SK-N-SH (cell line): ENCODE data around the gene ASH1L. TPM values are rescaled to one million over a fixed set of nuclear protein-coding genes. Genes with fewer than 3 reads are reported as not detected.

ENCODE experiments used
- CTCF ChIA-PET: fragments of 300-600, 350-600 bp; formaldehyde crosslinking; extraction: SDS; loops from one replicate; lab custom pipeline; 2021; lab: Yijun Ruan, JAX
- POLR2A ChIA-PET: fragments of 350-600 bp; sonication (Branson Sonifier 250); formaldehyde crosslinking; extraction: SDS; loops from one replicate; lab custom pipeline; 2020; ENCODE audit warnings: antibody characterized with exemption, inconsistent platforms; lab: Yijun Ruan, JAX
- DNase-seq: peaks from one replicate; pipeline ENCODE4 v3.0.0; 2012
- H2AFZ ChIP-seq: fragments of 200-600 bp; sonication (generic); 2 replicates; pipeline ENCODE4 v1.8.1; 2016; ENCODE audit warnings: antibody characterized with exemption, mild to moderate bottlenecking, low read depth
- H3F3A ChIP-seq: fragments of 200-600 bp; sonication (generic); replicated peaks from 2 replicates; pipeline ENCODE3; 2016; ENCODE audit warnings: antibody characterized with exemption, mild to moderate bottlenecking; ENCODE audit not compliant: insufficient read depth
- H3K27ac ChIP-seq, 2 experiments: fragments of 200-500 bp in 1 of 2; fragments of 200-600 bp in 1 of 2; sonication (Bioruptor generic) in 1 of 2; sonication (generic), shearing (Covaris generic) in 1 of 2; 2 replicates each; pipeline versions ENCODE4 v1.5.1 to v1.6.1; 2014 to 2016; ENCODE audit warnings: low read depth in 2 of 2, inconsistent platforms in 1 of 2, low read length in 1 of 2, mild to moderate bottlenecking in 1 of 2, mixed read lengths in 1 of 2
- H3K27me3 ChIP-seq: fragments of 200-600 bp; sonication (generic), shearing (Covaris generic); 2 replicates; pipeline ENCODE4 v1.6.1; 2016; ENCODE audit warnings: mixed run types; ENCODE audit not compliant: insufficient read depth
- H3K36me3 ChIP-seq, 2 experiments: fragments of 200-500 bp in 1 of 2; fragments of 200-600 bp in 1 of 2; sonication (Bioruptor generic) in 1 of 2; sonication (generic) in 1 of 2; replicated peaks in 1 of 2; 2 replicates each; pipeline versions ENCODE3 to v1.5.1; 2014 to 2016; ENCODE audit warnings: low read length in 1 of 2, mild to moderate bottlenecking in 1 of 2; ENCODE audit not compliant: insufficient read depth in 2 of 2, control insufficient read depth in 1 of 2
- H3K4me1 ChIP-seq, 2 experiments: fragments of 200-500 bp in 1 of 2; fragments of 200-600 bp in 1 of 2; sonication (Bioruptor generic) in 1 of 2; sonication (generic), shearing (Covaris generic) in 1 of 2; 2 replicates each; pipeline versions ENCODE4 v1.5.1 to v1.6.1; 2014 to 2016; ENCODE audit warnings: low read depth in 1 of 2, low read length in 1 of 2, mixed run types in 1 of 2; ENCODE audit not compliant: insufficient read depth in 2 of 2, control insufficient read depth in 1 of 2
- H3K4me2 ChIP-seq: fragments of 200-600 bp; sonication (generic), shearing (Covaris generic); 2 replicates; pipeline ENCODE4 v1.6.1; 2017; ENCODE audit warnings: mixed run types
- H3K4me3 ChIP-seq, 2 experiments: fragments of 200-500 bp in 1 of 2; fragments of 200-600 bp in 1 of 2; sonication (Bioruptor generic) in 1 of 2; sonication (generic), shearing (Covaris generic) in 1 of 2; 2 replicates each; pipeline versions ENCODE4 v1.5.1 to v1.8.1; 2014 to 2016; ENCODE audit warnings: low read depth in 2 of 2, inconsistent platforms in 1 of 2, low read length in 1 of 2, mild to moderate bottlenecking in 1 of 2, mixed read lengths in 1 of 2, moderate library complexity in 1 of 2
- H3K79me2 ChIP-seq: fragments of 200-600 bp; sonication (generic); 2 replicates; pipeline ENCODE4 v1.8.1; 2017; ENCODE audit warnings: mild to moderate bottlenecking; ENCODE audit not compliant: insufficient read depth
- H3K9ac ChIP-seq: fragments of 200-600 bp; sonication (generic); 2 replicates; pipeline ENCODE4 v1.6.1; 2017; ENCODE audit warnings: mixed run types
- H3K9me2 ChIP-seq: fragments of 200-600 bp; sonication (generic); 2 replicates; pipeline ENCODE4 v1.6.1; 2017; ENCODE audit warnings: mixed run types
- H3K9me3 ChIP-seq: fragments of 200-600 bp; sonication (generic); 2 replicates; pipeline ENCODE4 v1.6.1; 2017; ENCODE audit warnings: mixed run types, mild to moderate bottlenecking, moderate library complexity
- H4K20me1 ChIP-seq: fragments of 200-600 bp; sonication (generic); 2 replicates; pipeline ENCODE4 v1.6.1; 2017; ENCODE audit warnings: mild to moderate bottlenecking, mixed run types; ENCODE audit not compliant: insufficient read depth
- CHD2 ChIP-seq: fragments of 150-350 bp; IDR thresholded peaks from 2 replicates; pipeline ENCODE4 v1.6.1; 2018; ENCODE audit warnings: low read length; ENCODE audit not compliant: partially characterized antibody
- CTCF ChIP-seq: fragments of 200-600 bp; sonication (generic); IDR thresholded peaks from 2 replicates; pipeline ENCODE4 v1.6.1; 2017; ENCODE audit warnings: antibody characterized with exemption, mild to moderate bottlenecking, moderate library complexity
- ELF1 ChIP-seq: IDR thresholded peaks from 2 replicates; pipeline ENCODE4 v1.4.0; 2012
- EZH2phosphoT487 ChIP-seq: fragments of 200-600 bp; sonication (generic); IDR thresholded peaks from 2 replicates; pipeline ENCODE4 v1.6.1; 2017; ENCODE audit warnings: low read depth, mixed run types, mild to moderate bottlenecking, antibody characterized with exemption, moderate library complexity, borderline replicate concordance
- FOSL2 ChIP-seq: IDR thresholded peaks from 2 replicates; pipeline ENCODE4 v1.4.0; 2012; ENCODE audit warnings: low read depth, mild to moderate bottlenecking, moderate library complexity, borderline replicate concordance
- GABPA ChIP-seq: IDR thresholded peaks from 2 replicates; pipeline ENCODE4 v1.4.0; 2012; ENCODE audit warnings: low read depth, mild to moderate bottlenecking
- GATA2 ChIP-seq: sonication (generic); formaldehyde crosslinking; IDR thresholded peaks from 2 replicates; pipeline ENCODE4 v1.5.0; 2020; ENCODE audit warnings: mild to moderate bottlenecking, missing genetic modification reagents
- MXI1 ChIP-seq: IDR thresholded peaks from 2 replicates; pipeline ENCODE4 v1.6.1; 2012; ENCODE audit warnings: mild to moderate bottlenecking, low read depth, low read length, improper control_type of control experiment
- NRF1 ChIP-seq: IDR thresholded peaks from 2 replicates; pipeline ENCODE4 v1.6.1; 2012; ENCODE audit warnings: low read depth, mild to moderate bottlenecking, low read length
- PBX3 ChIP-seq: IDR thresholded peaks from 2 replicates; pipeline ENCODE4; 2012
- RAD21 ChIP-seq: IDR thresholded peaks from 2 replicates; pipeline ENCODE4 v1.6.1; 2012; ENCODE audit warnings: mild to moderate bottlenecking, low read length
- RCOR1 ChIP-seq: fragments of 150-350 bp; IDR thresholded peaks from 2 replicates; pipeline ENCODE4 v1.6.1; 2017; ENCODE audit warnings: antibody characterized with exemption, low read length
- RXRA ChIP-seq: IDR thresholded peaks from 2 replicates; pipeline ENCODE4 v1.4.0; 2012; ENCODE audit warnings: low read depth, mild to moderate bottlenecking, borderline replicate concordance
- SMC3 ChIP-seq: IDR thresholded peaks from 2 replicates; pipeline ENCODE4 v1.6.1; 2012; ENCODE audit warnings: low read depth, low read length, improper control_type of control experiment
- TAF1 ChIP-seq: IDR thresholded peaks from 2 replicates; pipeline ENCODE4 v1.6.1; 2012; ENCODE audit warnings: low read depth, mild to moderate bottlenecking, low read length, moderate library complexity, borderline replicate concordance
- TCF12 ChIP-seq: IDR thresholded peaks from 2 replicates; pipeline ENCODE4 v1.4.0; 2012
- USF2 ChIP-seq: fragments of 150-350 bp; IDR thresholded peaks from 2 replicates; pipeline ENCODE4 v1.6.1; 2017; ENCODE audit warnings: antibody characterized with exemption, low read length, low read depth, borderline replicate concordance
- ZBTB33 ChIP-seq: IDR thresholded peaks from 2 replicates; pipeline ENCODE4 v1.4.0; 2012; ENCODE audit warnings: low read depth, borderline replicate concordance
- WGBS: methylation state at CpG from one replicate; pipeline ENCODE4 v1.1.6; 2017; ENCODE audit warnings: low lambda C conversion rate; 5-methylcytosine and 5-hydroxymethylcytosine counted together
- polyA plus RNA-seq, 3 experiments: library from polyadenylated mRNA; depleted of rRNA; stranded (reverse); fragments of >200 nt; gene quantifications; 2 replicates each; pipeline ENCODE4 v1.2.3, GENCODE V29; 2012

ASH1L gene
- polyA plus RNA-seq, 1 of the 3 experiments (the other 2 are of a cell fraction), result 13.4 TPM

GRCh38 chr1:155287987-155288543, 274.5 kb downstream of the ASH1L start (continued):
- TF ChIP-seq ZBTB33 (no peak), TAF1 (no peak), RCOR1 (no peak), GATA2 (CRISPR knock-in tag) (no peak), CTCF (no peak), SMC3 (no peak), USF2 (no peak), RXRA (no peak), TCF12 (no peak)

GRCh38 chr1:155286544-155286943, 276.1 kb downstream of the ASH1L start:
- Histone ChIP-seq H3F3A (no peaks in the 10 kb centered on the region), H3K4me1 (no peaks in the 10 kb centered on the region), H3K9me3 (no peaks in the 10 kb centered on the region), H3K4me2 (no peak overlapping the region), H3K27me3 (no peaks in the 10 kb centered on the region), H3K27ac (no peak overlapping the region), H3K79me2 (no peaks in the 10 kb centered on the region), H3K9ac (no peak overlapping the region), H3K36me3 (no peaks in the 10 kb centered on the region), H2AFZ (no peak overlapping the region), H4K20me1 (no peaks in the 10 kb centered on the region), H3K9me2 (no peaks in the 10 kb centered on the region), H3K4me3 (no peak overlapping the region)
- ChIA-PET CTCF (no interaction called here), POLR2A (no interaction called here)
- no peak for DNase-seq
- WGBS, result 88% methylated on average over 2 of the region's 2 CpGs
- no peak for TF ChIP-seq FOSL2
- no peak for TF ChIP-seq EZH2phosphoT487
- no peak for TF ChIP-seq MXI1
- no peak for TF ChIP-seq ZBTB33
- TF ChIP-seq TCF12, result no peak
- no peak for TF ChIP-seq ELF1
- no peak for TF ChIP-seq SMC3
- TF ChIP-seq TAF1, result no peak
- TF ChIP-seq GABPA, result no peak
- no peak for TF ChIP-seq PBX3
- TF ChIP-seq CHD2, result no peak
- TF ChIP-seq USF2, result no peak
- TF ChIP-seq RAD21, result no peak
- TF ChIP-seq NRF1, result no peak
